ENCODE data around the gene NDOR1.

NDOR1 gene

GRCh38 chr9:137199411-137200121 lies 5.9 kb upstream of the NDOR1 start:
- DNase-seq, result no peak

DNA sequence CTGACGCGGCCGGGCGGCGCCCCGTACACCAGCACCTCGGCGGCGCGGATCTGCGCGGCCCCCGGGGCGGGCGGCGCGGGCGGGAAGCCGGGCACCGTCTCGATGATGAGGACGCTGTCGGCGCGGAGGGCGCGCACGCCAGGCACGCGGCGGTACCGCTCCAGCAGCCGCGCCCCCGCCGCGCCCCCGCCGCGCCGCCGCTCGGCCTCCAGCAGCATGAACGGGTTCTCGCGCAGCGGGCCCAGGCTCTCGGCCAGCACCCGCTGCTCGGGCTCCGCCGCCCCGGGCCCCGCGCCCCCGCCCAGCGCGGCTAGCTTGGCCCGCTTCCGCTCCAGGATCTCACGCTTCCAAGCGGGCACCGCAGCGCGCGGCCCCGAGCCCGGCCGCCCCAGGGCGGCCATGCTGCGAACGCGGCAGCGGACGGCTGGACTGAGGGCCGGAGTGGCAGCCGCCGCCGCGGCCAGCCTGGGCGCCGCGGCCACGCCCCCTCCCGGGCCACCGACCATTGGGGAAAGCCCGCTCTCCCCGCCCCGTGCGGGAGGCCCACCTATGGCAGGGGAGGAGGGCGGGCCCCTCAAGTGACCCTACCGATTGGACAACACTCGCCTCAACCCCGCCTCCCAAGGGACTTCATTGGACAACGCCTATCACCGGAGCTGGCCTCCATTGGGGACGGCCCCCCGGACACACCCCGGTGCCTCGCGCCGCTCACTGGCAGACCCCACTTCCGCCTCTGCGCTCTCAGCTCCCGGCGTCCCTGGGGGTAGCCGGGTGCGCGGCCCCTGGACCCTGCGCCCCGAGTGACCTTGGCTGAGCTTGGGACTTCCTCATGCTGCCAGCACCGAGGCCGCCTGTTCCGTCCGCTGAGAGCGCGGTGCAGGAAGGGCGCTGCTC lies 4.9 kb upstream of the NDOR1 start, which contains the start of gene TPRN:
Gene TPRN (minus strand): TSS at position 431 of the 894 bp plus-strand sequence. CDS start 30 bp downstream, at position 401.
- DNase-seq, result peak; percentile 94 to 98 (median 98)

- DNase-seq, result no peak
These were observed 4.2 kb upstream of the NDOR1 start for GRCh38 chr9:137201205-137201868.

DNA sequence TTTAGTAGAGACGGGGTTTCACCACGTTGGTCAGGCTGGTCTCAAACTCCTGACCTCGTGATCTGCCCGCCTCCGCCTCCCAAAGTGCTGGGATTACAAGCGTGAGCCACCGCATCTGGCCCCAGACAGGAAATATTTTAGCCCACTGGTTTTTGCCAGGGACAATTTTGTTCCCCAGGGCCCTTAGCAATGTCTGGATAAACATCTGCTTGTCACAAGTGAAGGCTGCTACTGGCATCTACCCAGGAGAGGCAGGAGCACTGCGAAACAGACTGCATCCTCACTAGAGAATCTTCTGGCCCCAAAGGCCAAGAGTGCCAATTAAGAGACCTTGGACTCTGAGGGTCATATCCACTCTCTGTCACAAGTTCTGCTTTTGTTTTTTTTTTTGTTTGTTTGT lies 2.5 kb upstream of the NDOR1 start:
- no peak for DNase-seq

DNA sequence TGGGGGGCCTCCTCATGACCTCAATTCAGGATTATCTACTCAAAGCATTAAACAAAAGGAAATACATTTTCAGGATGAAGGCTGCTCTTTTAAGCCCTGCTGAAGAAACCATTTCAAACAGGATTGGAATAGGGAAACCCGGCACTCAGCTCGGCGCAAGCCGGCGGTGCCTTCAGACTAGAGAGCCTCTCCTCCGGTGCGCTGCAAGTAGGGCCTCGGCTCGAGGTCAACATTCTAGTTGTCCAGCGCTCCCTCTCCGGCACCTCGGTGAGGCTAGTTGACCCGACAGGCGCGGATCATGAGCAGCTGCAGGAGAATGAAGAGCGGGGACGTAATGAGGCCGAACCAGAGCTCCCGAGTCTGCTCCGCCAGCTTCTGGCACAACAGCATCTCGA lies 772 bp upstream of the NDOR1 start:
- no peak for DNase-seq

- DNase-seq, result no peak
These were observed 1.1 kb downstream of the NDOR1 start for GRCh38 chr9:137206602-137207001.

DNA sequence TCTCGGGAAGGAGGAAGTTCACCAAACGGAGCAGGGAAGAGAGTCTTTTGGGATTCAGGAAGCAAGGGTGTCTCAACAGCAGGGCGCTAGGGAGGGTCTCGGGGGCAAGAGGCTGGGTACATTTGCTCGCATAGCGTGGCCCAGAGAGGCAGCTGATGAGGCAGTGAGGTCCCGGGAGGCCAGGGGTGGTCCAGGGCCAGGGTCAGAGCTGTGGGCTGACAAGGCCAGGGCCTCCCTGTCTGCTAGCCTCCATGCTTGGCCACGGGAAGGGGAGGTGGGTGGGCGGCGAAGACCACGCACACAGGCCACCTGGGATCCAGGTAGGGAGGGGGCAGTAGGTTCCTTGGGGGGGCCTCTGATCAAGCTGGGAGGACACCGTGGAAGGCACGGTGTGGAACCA lies 6.0 kb downstream of the NDOR1 start:
- DNase-seq, result no peak

- DNase-seq, result no peak
These were observed 7.0 kb downstream of the NDOR1 start for GRCh38 chr9:137212520-137212919.

DNA sequence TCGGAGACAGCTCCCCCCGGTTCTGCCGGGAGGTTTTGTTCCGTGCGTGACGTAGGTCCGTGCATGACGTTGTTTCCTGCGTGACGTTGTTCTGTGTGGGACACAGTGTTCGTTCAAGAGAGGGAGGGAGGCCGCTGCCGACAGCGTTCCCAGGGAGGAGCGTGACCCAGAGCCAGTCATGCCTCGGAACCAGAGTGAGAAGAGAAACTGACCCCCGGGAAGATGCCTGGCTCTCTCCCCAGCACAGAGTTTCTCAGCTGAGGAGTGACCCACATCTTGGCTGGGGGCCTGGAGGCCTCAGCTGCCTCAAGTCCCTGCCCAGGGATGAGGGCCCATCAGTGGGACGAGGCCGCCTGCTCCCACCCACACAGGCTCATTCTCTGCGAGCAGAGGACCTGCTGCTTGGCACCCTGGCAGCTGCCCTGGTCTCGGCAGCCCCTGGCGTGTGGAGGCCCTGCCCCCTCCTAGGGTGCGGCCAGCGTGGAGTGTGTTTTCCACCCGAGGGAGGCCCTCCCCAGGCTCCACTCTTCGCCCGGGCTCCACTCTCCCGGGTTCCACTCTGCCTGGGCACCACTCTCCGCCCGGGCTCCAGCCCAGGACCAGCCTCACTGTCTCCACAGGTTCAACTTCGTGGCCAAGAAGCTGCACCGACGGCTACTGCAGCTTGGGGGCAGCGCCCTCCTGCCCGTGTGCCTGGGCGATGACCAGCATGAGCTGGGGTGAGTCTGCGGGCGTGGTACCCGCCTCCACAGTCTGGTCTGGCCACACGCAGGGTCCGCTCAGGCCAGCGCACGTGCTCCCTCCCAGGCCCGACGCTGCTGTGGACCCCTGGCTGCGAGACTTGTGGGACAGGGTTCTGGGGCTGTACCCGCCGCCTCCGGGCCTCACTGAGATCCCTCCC lies 7.9 kb downstream of the NDOR1 start:
- no peak for DNase-seq

DNA sequence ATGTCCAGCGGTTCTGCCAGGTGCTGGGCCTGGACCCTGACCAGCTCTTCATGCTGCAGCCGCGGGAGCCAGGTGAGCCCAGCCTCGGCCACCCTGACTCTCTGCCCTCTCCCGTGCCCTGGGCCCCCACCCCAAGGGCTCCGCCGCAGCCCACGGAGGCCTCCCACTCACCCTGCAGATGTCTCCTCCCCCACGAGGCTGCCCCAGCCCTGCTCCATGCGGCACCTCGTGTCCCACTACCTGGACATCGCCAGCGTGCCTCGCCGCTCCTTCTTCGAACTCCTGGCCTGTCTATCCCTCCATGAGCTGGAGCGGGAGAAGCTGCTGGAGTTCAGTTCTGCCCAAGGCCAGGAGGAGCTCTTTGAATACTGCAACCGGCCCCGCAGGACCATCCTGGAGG lies 9.1 kb downstream of the NDOR1 start:
- DNase-seq, result no peak

DNA sequence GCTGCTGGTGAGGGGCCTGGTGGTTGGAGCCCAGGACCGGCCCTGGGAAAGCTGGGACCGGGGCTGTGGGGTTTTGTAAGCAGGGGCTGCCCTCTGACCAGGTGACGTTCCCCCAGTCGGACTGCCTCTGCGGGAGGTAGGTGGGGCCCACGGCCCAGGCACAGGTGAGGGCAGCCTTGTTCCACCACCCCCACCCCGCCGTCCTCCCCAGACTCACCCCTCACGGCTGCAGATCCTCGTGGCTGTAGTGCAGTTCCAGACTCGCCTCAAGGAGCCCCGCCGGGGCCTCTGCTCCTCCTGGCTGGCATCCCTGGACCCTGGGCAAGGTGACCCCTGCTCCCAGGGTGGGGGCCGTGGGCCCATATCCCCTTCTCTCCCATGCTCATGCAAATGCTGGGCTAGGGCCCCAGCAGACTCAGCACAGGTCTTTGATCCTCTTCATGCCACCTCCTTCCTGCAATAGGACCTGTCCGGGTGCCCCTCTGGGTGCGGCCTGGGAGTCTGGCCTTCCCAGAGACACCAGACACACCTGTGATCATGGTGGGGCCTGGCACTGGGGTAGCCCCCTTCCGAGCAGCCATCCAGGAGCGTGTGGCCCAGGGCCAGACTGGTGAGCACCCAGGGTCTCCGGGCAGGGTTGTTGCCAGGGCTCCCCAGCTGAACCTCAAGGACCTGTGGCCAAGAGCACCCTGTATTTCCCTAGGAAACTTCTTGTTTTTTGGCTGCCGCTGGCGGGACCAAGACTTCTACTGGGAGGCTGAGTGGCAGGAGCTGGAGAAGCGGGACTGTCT lies 9.9 kb downstream of the NDOR1 start:
- DNase-seq, result no peak

DNA sequence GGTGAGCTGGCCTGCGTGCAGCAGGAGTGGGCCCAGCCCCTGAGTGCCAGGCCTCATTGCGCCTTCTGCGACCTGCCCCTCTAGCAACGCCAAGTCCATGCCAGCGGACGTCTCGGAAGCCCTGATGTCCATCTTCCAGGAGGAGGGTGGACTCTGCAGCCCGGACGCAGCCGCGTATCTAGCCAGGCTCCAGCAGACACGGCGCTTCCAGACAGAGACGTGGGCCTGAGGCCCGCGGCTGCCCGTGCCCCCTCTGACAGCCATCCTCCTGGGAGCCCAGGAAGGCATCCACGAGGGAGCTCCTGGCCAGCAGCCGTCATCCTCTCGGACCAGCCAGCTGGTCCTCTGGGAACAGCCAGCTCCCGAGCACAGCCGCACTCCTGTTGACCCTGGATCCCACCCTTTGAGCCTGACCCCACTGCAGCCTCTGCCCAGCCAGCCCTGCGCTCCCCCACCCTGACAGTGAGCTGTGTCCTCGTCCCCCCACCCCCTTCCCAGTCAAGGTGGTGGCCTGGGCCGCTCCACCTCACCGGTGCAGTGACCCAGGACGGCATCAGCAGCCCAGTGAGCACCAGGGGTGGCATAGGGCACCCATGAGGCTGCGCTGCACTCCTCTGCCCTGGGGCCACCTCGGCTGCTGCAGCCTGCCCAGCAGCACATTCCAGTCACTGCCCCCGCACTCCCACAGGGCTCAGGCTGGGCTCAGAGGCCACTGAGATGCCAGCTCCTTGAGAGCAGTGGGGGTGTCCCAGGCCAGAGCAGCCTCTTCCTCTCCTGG lies 10.9 kb downstream of the NDOR1 start:
- DNase-seq, result no peak

DNA sequence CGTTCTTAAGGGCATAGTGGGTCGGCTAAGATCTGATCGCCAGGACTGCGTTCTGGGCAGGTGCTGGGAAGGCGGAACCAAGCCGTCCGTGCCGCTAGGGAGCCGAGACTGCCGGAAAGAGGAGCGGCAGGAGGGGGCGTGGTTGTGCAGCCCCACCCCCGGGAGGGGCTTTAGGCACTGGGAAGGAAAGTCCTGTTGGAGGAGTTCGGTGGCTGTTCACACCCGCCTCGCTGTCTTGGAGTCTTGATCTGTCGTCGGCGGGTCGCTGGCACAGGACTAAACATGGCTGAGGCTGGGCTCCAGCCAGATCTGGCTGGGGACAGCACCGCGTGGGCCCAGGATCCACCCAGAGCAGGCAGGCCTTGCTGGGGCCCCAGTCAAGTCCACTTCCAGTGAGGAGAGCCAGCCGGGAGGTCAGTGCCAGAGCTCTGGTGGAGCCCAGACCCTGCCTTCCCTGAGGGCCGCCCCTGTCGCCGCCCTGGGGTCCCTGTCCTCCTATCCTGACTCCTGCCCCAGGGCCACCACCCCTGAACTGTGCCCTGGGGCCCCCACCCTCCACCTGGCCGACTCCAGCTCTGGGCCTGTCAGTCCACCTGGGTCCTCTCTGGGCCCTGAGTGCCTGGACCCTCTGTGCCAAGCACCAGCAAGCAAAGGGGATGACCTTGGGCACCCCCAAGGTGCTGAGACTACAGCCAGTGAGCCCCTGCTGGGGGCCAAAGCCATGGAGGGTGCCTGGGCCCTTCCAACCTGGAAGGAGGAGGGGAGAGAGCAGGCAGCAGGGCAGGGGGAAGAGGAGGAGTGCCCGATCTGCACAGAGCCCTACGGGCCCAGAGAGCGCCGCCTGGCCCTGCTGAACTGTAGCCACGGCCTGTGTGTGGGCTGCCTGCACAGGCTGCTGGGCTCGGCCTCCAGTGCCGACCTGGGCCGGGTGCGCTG lies 12.0 kb downstream of the NDOR1 start:
- no peak for DNase-seq

- no peak for DNase-seq
These were observed 12.8 kb downstream of the NDOR1 start for GRCh38 chr9:137218212-137218753.

DNA sequence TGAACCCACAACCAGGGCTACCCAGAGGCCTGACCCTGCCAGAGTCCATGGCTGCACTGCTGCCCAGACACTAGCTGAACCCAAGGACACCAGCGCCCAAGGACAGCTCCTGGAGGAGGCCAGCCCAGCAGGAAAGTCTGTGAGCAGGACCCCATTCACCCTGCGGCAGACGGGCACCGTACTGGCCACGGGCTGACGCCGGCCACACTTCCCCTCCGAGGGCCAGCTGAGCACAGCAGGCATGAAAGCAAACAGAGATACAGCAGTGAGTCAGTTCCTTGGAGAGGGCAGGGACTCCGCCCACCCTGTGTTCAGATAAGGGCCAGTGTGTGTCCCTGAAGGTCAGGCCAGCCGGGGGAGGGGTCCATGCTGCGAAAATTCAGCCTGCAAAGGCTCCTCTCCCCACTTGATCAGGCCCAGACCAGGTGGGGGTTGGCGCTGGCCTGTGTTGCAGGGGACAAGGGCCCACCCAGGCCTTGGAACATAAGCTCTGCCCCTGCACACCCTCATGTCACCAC lies 13.3 kb downstream of the NDOR1 start:
- DNase-seq, result no peak

DNA sequence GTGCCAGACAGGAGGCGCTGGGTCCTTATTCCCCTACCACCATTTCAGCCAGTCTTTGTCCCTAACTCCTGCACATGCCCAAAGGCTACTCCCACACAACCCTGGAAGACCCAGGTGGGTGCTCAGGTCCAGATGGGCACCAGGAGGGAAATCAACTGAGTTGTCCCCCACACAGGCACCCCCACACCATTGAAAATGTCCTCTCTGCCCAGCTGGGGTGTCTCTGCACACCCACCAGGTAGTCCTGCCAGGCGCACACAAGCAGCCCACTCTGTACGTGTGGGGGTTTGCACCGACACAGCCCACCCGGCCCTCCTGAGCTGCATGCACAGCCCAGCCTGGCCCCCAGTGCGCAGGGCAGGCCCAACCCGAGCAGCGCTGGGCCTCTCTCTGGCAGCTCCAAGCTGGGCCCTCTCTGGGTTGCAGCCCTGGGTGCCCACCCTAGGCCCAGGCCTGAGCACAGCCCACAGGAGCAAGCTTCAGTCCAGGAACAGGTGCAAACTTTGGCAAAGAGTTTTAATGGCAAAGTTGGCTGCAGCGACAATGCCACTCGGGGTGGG lies 14.3 kb downstream of the NDOR1 start:
- DNase-seq, result no peak

DNA sequence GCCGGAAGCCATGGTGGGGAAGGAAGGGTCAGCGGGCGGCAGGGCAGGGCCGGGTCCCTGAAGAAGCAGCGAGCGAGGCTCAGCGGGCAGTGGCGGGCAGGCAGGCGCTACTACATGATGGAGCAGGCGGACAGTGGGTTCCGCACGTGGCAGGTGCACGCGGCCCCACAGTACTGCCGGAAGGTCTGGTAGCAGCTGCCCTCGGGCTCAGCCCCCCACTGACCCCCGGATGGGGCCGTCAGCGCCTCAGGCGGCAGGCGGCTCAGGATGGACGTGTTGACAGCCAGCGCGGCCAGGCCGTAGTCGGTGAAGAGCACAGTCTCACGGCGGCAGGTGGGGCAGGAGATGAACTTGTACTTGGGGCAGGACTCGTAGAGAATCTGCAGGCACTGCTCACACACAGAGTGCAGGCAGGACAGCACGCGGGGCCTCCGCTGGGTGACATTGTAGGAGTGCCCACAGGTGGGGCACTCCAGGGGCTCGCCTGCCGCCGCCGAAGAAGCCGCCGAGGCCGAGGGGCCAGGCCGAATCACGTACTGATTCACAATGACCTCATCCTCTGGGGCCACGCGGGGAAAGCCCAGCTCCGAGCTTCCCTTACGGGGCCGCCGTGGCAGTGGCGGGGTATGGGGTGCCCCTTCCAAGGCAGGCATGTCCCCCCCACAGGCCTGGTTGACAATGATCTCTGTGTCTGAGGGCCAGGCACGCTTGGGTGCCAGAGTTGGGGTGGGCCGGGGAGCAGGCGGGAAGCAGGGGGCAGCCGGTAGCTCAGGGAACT lies 15.0 kb downstream of the NDOR1 start:
- DNase-seq, result no peak

DNA sequence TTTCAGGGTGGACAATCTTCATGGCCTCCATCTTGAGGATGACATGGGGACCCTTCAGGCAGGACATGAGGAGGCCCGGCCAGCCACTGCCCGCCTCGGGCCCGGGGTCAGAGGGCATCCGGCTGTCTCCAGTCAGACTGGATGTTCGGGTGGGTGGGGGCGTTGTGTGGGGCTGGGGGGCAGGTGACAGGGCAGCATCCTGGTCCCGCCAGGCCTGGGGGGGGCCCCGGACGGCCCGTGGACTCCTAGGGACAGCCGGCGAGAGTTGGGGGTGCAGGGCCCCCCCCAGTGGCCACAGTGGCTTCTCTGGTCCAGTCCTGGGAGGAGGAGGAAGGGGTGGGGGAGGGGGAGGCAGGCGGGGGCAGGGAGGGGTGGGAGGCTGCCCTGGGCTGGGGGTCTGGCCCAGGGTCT lies 15.6 kb downstream of the NDOR1 start:
- no peak for DNase-seq

Measured in activated CD4-positive, CD25-positive, alpha-beta regulatory T cell (primary cell).